ENCODE results near the gene PNKP.

- TF ChIP-seq ZSCAN5A (tag by site-specific recombination; IDR thresholded peaks at IDR 0.05) (no peak), KLF8 (tag by site-specific recombination; IDR thresholded peaks at IDR 0.05) (no peak), ZNF184 (tag by site-specific recombination; IDR thresholded peaks at IDR 0.05) (no peak), ZNF114 (tag by site-specific recombination; IDR thresholded peaks at IDR 0.05) (no peak), PRDM6 (tag by site-specific recombination; IDR thresholded peaks at IDR 0.05) (no peak), ATF2 (tag by site-specific recombination; IDR thresholded peaks at IDR 0.05; ENCODE audit: low read depth) (no peak), ZNF223 (tag by site-specific recombination; IDR thresholded peaks at IDR 0.05) (no peak), ZNF670 (tag by site-specific recombination; IDR thresholded peaks at IDR 0.05; ENCODE audit: low read depth) (no peak), ZNF473 (tag by site-specific recombination; IDR thresholded peaks at IDR 0.05) (no peak), ZNF513 (tag by site-specific recombination; IDR thresholded peaks at IDR 0.05) (no peak), EGR2 (tag by site-specific recombination; IDR thresholded peaks at IDR 0.05; ENCODE audit: low read depth) (no peak), ZNF768 (tag by site-specific recombination; IDR thresholded peaks at IDR 0.05) (no peak)
- TF ChIP-seq, protein P1, sequence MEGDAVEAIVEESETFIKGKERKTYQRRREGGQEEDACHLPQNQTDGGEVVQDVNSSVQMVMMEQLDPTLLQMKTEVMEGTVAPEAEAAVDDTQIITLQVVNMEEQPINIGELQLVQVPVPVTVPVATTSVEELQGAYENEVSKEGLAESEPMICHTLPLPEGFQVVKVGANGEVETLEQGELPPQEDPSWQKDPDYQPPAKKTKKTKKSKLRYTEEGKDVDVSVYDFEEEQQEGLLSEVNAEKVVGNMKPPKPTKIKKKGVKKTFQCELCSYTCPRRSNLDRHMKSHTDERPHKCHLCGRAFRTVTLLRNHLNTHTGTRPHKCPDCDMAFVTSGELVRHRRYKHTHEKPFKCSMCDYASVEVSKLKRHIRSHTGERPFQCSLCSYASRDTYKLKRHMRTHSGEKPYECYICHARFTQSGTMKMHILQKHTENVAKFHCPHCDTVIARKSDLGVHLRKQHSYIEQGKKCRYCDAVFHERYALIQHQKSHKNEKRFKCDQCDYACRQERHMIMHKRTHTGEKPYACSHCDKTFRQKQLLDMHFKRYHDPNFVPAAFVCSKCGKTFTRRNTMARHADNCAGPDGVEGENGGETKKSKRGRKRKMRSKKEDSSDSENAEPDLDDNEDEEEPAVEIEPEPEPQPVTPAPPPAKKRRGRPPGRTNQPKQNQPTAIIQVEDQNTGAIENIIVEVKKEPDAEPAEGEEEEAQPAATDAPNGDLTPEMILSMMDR (tag by site-specific recombination; IDR thresholded peaks at IDR 0.05), result no peak
Measured at GRCh38 chr19:49824662-49825061, 42.7 kb downstream of the PNKP start.

Measured in HEK293 (cell line).